Vagina (tissue), 2 donors: ENCODE results near the gene AGBL5. TPM values are rescaled to one million over a fixed set of nuclear protein-coding genes. Genes with fewer than 3 reads are reported as not detected.

Experiments
- DNase-seq, 2 donors: peaks; one replicate each; pipeline ENCODE4 v3.0.0-alpha.2; 2017; ENCODE audit errors: extremely low spot score in 2 of 2
- H3K27ac ChIP-seq: fragments of 200-600 bp; sonication (generic); one replicate; pipeline ENCODE4 v1.5.1; 2019
- H3K27me3 ChIP-seq: fragments of 200-600 bp; sonication (generic); one replicate; pipeline ENCODE4 v1.5.1; 2019
- H3K36me3 ChIP-seq, 2 donors: fragments of 200-600 bp; sonication (generic); one replicate each; pipeline ENCODE4 v1.5.1; 2017 to 2019
- H3K4me1 ChIP-seq: fragments of 200-600 bp; sonication (generic); one replicate; pipeline ENCODE4 v1.5.1; 2019
- H3K4me3 ChIP-seq, 2 donors: fragments of 200-600 bp; sonication (generic); 1 replicate in 1 of 2; 2 replicates in 1 of 2; pipeline ENCODE4 v1.5.1; 2016 to 2019
- H3K9me3 ChIP-seq: fragments of 200-600 bp; sonication (generic); one replicate; pipeline ENCODE4 v1.5.1; 2019
- POLR2A ChIP-seq, 2 donors: fragments of 450-650 bp; IDR thresholded peaks; one replicate each; pipeline ENCODE4 v1.6.1; 2017; ENCODE audit warnings: antibody characterized with exemption in 2 of 2, mild to moderate bottlenecking in 2 of 2, moderate library complexity in 2 of 2
- POLR2AphosphoS5 ChIP-seq, 2 donors: sonication (generic); formaldehyde crosslinking; IDR thresholded peaks; one replicate each; pipeline ENCODE4 v1.9.0; 2017; ENCODE audit warnings: antibody characterized with exemption in 2 of 2, mild to moderate bottlenecking in 2 of 2, low read depth in 1 of 2; ENCODE audit not compliant: insufficient read depth in 1 of 2
- intact Hi-C: fragments of 100-400 bp; cut with DNase I; formaldehyde crosslinking; loops from one replicate; pipeline ENCODE4 v1.15.1; 2023
- total RNA-seq: library from RNA; depleted of rRNA; stranded (reverse); fragments of >200 nt; gene quantifications from one replicate; pipeline ENCODE4 v1.2.3, GENCODE V29; 2016
- TF ChIP-seq, protein P1 (sequence below), 3 experiments: fragments of 450-650 bp in 2 of 3; fragments of 200-600 bp in 1 of 3; sonication (generic) in 1 of 3; IDR thresholded peaks; one replicate each; pipeline ENCODE4 v1.5.1; 2017 to 2019; ENCODE audit warnings: antibody characterized with exemption in 3 of 3, mild to moderate bottlenecking in 2 of 3, moderate library complexity in 2 of 3

Gene AGBL5
- total RNA-seq, 1 donor from 2014 or later = 8.8 TPM

DNA sequence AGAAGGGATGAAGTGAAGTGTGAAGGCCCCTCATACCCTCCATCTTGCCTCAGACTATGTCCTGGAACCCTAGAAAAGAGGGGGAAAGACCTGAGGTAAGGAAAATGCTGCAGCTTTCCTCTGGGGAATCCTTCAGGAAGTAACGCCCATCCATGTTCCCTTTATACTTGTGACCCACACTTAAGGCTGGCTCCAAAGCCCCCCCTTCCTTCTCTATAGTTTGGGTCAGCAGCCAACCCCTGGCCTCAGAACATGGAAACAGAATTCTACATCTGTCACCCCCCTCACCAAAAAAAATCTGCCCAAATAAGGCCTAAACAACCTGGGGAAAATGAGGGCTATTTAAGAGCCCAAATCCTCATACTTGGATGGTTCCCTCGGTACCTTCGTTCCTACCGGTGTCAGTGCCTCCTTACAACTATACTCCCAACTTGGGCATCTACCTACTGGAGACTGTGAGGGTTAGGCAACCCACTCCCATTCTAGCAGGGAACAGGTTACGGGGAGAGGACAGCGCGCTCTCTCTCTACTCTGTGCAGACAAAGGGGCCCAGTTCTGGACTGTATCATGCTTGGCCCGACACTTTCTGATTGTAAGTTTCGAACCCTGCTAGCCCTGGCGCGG is 19.3 kb downstream of the AGBL5 start:
- peaks cover 0 to 17% of the 10 kb centered on the region in 2 donors for H3K36me3 ChIP-seq
- no peaks in the 10 kb centered on the region for H3K9me3 ChIP-seq
- peak overlapping the region; percentile 94 for H3K27ac ChIP-seq
- peak in 1 of 2 donors; percentile 82 for DNase-seq
- H3K4me3 ChIP-seq = peak overlapping the region; percentile 89 to 97
- TF ChIP-seq POLR2A (IDR thresholded peaks at IDR 0.05) (no peak), POLR2AphosphoS5 (IDR thresholded peaks at IDR 0.05; ENCODE audit: insufficient read depth in 1 of 2, low read depth in 1 of 2) (no peak)
- TF ChIP-seq, protein P1, sequence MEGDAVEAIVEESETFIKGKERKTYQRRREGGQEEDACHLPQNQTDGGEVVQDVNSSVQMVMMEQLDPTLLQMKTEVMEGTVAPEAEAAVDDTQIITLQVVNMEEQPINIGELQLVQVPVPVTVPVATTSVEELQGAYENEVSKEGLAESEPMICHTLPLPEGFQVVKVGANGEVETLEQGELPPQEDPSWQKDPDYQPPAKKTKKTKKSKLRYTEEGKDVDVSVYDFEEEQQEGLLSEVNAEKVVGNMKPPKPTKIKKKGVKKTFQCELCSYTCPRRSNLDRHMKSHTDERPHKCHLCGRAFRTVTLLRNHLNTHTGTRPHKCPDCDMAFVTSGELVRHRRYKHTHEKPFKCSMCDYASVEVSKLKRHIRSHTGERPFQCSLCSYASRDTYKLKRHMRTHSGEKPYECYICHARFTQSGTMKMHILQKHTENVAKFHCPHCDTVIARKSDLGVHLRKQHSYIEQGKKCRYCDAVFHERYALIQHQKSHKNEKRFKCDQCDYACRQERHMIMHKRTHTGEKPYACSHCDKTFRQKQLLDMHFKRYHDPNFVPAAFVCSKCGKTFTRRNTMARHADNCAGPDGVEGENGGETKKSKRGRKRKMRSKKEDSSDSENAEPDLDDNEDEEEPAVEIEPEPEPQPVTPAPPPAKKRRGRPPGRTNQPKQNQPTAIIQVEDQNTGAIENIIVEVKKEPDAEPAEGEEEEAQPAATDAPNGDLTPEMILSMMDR (IDR thresholded peaks at IDR 0.05) = no peak
- H3K27me3 ChIP-seq = no peaks in the 10 kb centered on the region
- intact Hi-C loops = no loop called here
- H3K4me1 ChIP-seq = peaks cover 63% of the 10 kb centered on the region

DNA sequence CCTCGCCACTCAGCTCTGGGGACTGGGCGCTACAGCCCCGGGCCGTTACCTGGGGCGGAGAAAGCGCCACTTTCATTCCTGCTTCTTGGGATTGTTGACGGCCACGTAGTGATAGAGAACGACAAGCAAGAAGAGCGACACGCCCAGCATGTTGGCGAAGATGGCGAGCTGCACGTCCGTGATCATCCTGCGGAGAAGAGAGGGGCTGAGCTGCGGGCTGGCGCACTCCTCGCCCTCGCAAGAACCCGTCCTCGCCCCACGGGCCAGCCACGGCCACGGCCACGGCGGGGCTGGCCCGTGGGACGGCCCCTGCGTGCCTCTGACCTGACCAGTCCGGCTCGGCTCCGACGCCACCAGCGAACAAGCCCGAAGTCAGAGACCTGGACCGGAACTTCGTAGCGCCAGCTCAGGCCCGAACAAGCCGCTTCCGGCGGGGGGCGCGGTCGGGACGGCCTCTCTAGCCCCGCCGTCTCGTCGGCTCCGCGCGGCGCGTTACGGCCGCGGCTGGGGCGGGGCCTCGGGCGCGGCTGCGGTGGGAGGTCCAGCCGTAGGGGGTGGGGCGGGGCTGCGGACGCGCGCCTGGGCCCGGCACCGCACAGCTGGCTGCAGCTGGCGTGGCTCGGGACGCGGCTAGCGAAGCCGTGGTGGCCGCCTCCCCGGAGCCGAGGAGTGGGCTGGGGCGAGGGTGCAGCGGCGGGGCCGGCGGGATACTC is 20.0 kb downstream of the AGBL5 start, which contains the start of gene OST4:
OST4 (minus strand) TSS at position 378 of the 713 bp plus-strand sequence.
- peak in 1 of 2 donors; percentile 96 for DNase-seq
- Histone ChIP-seq H3K27ac (peak within 1 kb of the TSS; percentile 94), H3K4me3 (peak within 1 kb of the TSS; percentile 89 to 97), H3K4me1 (peaks cover 65% of the 10 kb centered on the region), H3K9me3 (no peaks in the 10 kb centered on the region), H3K36me3 (peaks cover 0 to 17% of the 10 kb centered on the region in 2 donors), H3K27me3 (no peaks in the 10 kb centered on the region)
- TF ChIP-seq POLR2A (IDR thresholded peaks at IDR 0.05) = peak in 1 of 2 donors; percentile 66
- TF ChIP-seq, protein P1 (IDR thresholded peaks at IDR 0.05) = no peak
- TF ChIP-seq POLR2AphosphoS5 (IDR thresholded peaks at IDR 0.05; ENCODE audit: insufficient read depth in 1 of 2, low read depth in 1 of 2) = peak; percentile 50 to 82
- intact Hi-C loops = no loop called here

DNA sequence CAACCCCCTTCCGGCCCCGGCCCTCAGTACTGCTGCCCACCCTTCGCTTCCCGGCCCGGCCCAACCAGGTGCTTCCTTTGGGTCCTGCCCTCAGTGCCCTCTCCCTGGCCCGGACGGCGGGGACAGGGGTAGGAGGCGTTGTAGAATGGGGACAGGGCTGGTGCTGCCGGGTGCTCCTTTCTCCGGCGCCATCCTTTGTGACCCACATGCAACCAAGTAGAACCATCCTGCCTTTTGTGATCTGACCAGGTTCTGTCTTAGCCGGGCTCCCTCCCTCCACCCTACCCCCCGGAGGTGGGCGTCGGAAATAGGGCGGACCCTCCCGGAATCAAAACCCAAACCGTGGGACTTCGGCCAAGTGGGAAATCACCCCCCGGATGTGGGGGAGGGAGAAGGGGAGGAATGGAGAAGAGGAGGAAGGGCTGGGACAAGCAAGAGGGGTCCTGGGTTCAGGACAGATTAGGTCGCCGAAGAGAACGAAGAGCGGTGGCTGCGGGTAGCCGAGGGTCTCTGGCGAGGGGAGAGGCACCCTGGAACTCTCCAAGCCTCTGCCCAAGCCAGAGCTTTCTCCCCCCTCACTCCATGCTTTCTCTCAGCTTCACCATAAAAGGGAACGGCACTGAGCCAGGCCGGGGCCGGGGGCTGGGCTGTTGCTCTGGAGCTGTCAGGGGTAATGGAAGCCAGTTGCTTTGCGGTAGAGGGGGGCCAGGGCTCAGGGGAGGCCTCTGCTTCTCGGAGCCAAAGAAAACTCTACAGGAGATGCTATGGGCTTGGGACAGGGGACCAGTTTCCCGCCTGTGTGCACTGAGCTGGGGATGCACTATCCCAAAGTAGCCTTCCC is 20.7 kb downstream of the AGBL5 start:
- no peaks in the 10 kb centered on the region for H3K27me3 ChIP-seq
- H3K36me3 ChIP-seq = peaks cover 0 to 17% of the 10 kb centered on the region in 2 donors
- peaks cover 73% of the 10 kb centered on the region for H3K4me1 ChIP-seq
- peak in 1 of 2 donors; percentile 81 for DNase-seq
- TF ChIP-seq POLR2AphosphoS5 (IDR thresholded peaks at IDR 0.05; ENCODE audit: insufficient read depth in 1 of 2, low read depth in 1 of 2) = peak; percentile 38 to 71
- TF ChIP-seq, protein P1 (IDR thresholded peaks at IDR 0.05) = no peak
- H3K4me3 ChIP-seq = peak overlapping the region; percentile 89 to 97
- H3K9me3 ChIP-seq = no peaks in the 10 kb centered on the region
- peak overlapping the region; percentile 94 for H3K27ac ChIP-seq
- intact Hi-C loops = no loop called here

DNA sequence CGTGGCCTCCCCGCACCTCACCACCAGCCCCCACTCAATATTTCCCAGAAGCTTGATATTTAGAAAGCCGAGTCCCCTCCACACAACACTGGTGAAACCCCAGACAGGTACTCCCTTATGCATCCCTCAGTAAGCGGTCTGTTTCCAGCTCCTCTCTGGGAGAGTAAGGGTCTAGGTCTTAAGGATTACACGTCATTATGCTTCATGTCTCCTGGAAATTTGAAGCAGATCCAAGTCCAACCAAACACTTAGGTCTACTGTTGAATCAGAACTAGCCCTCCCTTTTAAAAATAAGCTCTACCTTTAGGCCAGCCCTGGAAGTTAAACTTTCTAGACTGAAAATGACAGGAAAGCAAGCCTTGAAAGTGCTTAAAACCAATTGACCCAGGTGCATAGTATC is 21.5 kb downstream of the AGBL5 start:
- TF ChIP-seq, protein P1 (IDR thresholded peaks at IDR 0.05) = no peak
- no peak for TF ChIP-seq POLR2A (IDR thresholded peaks at IDR 0.05)
- no peak for TF ChIP-seq POLR2AphosphoS5 (IDR thresholded peaks at IDR 0.05; ENCODE audit: insufficient read depth in 1 of 2, low read depth in 1 of 2)
- DNase-seq = no peak
- Histone ChIP-seq H3K27ac (peak overlapping the region; percentile 94), H3K4me1 (peaks cover 80% of the 10 kb centered on the region), H3K27me3 (no peaks in the 10 kb centered on the region), H3K4me3 (peak overlapping the region in 1 of 2 donors; percentile 97), H3K9me3 (no peaks in the 10 kb centered on the region), H3K36me3 (peaks cover 0 to 14% of the 10 kb centered on the region in 2 donors)
- intact Hi-C loops = no loop called here
